Left hindlimb (tissue), 1 donor: Measurements from ENCODE around the gene PM20D1.
"Not testable (repeated sequence)": the region's sequence is repeated elsewhere in the genome, so short reads cannot be mapped to it uniquely, and the experiment has no call there.

Source experiments
- DNase-seq: peaks from one replicate; pipeline ENCODE4 v3.0.0-alpha.2; 2018

PM20D1 gene

DNA sequence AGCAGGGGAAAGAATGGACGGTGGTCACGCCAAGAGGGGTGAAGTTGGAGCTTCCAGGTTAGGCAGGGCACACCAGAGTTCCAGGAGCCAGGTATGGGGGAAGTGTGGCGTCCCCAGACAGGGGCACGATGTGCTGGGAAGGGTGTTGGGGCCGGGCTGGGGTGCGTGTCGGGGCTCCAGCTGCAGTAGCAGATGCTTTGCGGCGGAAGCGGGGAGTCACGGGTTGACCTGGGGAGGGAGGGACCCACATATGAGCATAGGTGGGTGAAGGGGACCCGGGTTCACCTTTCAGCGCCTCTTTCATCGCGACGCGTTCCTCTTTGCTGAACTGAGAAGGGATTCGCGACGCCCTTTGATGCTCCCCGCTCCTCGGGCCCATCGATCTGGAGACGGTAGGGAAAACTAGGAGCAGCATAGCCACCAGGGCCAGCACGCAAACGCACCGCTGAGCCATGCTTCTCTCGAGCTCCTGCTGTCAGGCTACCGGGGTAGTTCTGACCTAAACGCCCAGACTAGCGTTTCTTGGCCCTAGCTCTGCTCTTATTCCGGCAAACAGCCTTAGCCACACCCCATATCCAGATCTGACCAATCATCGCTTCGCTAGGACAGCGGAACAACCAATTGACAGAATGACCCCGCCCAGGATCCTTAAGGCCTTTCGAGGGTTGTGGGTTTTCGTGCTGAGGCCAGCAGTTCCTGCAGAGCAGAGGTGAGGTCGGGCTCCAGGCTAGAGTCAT, at the start of gene PM20D1:
Gene PM20D1, minus strand, starts transcription at position 514 of the 737 bp plus-strand sequence. Its CDS starts 60 bp downstream, at position 454.
- peak; percentile 70 for DNase-seq

- DNase-seq = no peak
These were observed 46.4 kb upstream of the PM20D1 start for GRCh38 chr1:205896351-205896750.

- DNase-seq = not testable (repeated sequence)
These were observed 44.2 kb upstream of the PM20D1 start for GRCh38 chr1:205894119-205894518.

- DNase-seq = not testable (repeated sequence)
These were observed 42.2 kb upstream of the PM20D1 start for GRCh38 chr1:205892175-205892574.

GRCh38 chr1:205891481-205891880, 41.5 kb upstream of the PM20D1 start:
- not testable (repeated sequence) for DNase-seq

DNA sequence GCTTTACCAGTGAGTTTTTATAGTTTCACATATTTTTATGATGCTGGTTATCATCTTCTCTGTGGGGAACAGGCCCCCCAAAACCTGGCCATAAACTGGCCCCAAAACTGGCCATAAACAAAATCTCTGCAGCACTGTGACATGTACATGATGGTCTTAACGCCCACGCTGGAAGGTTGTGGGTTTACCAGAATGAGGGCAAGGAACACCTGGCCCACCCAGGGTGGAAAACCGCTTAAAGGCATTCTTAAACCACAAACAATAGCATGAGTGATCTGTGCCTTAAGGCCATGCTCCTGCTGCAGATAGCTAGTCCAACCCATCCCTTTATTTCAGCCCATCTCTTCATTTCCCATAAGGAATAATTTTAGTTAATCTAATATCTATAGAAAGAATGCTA, 40.7 kb upstream of the PM20D1 start:
- not testable (repeated sequence) for DNase-seq

- not testable (repeated sequence) for DNase-seq
These were observed 39.8 kb upstream of the PM20D1 start for GRCh38 chr1:205889706-205890105.

- not testable (repeated sequence) for DNase-seq
These were observed 39.1 kb upstream of the PM20D1 start for GRCh38 chr1:205889006-205889405.

GRCh38 chr1:205883792-205884191, 33.9 kb upstream of the PM20D1 start:
- no peak for DNase-seq

DNA sequence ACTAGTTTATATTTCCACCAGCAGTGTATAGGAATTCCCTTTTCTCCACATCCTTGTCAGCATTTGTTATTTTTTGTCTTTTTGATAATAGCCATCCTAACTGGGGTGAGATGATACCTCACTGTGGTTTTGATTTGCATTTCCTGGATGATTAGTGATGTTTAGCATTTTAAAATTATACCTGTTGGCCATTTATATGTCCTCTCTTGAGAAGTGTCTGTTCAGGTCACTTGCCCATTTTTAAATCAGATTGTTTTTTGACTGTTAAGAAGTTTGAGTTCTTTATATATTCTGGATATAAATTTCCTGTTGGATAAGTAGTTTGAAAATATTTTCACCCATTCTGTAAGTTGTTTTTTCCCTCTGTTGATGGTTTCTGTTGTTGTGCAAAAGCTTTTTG, 31.0 kb upstream of the PM20D1 start:
- DNase-seq = no peak

DNA sequence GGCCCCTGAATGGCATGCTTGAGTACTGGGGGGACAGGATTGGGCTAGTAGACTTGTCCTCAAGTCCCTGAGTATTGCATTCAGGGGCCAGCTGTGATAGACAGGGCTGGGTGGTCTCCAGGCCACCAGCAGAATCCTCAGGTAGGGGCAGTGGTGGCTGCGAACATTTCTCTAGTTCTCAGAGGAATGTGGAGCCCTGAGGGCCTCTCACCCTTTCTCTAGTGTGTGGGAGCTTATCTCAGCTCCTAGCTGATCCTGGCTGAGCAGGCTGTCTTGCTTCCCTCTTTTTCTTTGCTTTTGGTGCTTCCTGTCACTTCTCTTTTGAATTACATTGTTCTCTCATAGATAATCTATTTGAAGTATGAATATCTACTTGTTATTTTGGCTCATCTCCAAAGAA, 30.0 kb upstream of the PM20D1 start:
- DNase-seq = no peak

GRCh38 chr1:205878026-205878425, 28.1 kb upstream of the PM20D1 start:
- no peak for DNase-seq

GRCh38 chr1:205873148-205873547, 23.2 kb upstream of the PM20D1 start:
- not testable (repeated sequence) for DNase-seq

- no peak for DNase-seq
These were observed 20.3 kb upstream of the PM20D1 start for GRCh38 chr1:205870236-205870635.

DNA sequence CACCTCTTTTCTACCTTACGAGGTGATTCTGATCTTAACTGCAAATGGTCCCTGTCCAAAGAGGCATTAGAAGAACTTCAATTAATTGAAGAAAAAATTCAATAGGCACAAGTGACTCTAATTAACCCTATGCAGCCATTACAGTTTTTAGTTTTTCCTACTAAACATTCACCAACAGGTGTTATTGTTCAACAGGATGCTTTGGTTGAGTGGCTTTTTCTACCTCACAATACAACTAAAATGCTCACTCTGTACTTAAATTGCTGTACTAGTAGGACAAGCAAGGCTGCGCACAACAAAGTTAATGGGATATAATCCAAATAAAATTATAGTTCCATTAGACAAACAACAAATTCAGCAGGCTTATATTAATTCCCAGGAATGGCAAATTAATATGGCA, 11.6 kb upstream of the PM20D1 start:
- no peak for DNase-seq

GRCh38 chr1:205858141-205858961, 8.4 kb upstream of the PM20D1 start:
- DNase-seq = no peak

- not testable (repeated sequence) for DNase-seq
These were observed 7.6 kb upstream of the PM20D1 start for GRCh38 chr1:205857501-205857900.

DNA sequence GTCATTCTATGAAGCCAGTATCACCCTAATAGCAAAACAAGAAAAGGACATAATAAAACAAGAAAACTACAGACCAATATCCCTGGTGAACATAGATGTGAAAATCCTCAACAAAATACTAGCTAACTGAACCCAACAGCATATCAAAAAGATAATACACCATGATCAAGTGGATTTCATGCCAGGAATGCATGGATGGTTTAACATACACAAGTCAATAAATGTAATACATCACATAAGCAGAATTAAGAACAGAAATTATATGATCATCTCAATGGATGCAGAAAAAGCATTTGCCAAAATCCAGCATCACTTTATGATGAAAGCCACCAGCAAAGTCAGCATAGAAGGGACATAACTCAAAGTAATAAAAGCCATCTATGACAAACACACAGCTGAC, 6.5 kb upstream of the PM20D1 start:
- DNase-seq = no peak

GRCh38 chr1:205852969-205853368, 3.0 kb upstream of the PM20D1 start:
- no peak for DNase-seq

GRCh38 chr1:205851993-205852392, 2.1 kb upstream of the PM20D1 start:
- DNase-seq = no peak

DNA sequence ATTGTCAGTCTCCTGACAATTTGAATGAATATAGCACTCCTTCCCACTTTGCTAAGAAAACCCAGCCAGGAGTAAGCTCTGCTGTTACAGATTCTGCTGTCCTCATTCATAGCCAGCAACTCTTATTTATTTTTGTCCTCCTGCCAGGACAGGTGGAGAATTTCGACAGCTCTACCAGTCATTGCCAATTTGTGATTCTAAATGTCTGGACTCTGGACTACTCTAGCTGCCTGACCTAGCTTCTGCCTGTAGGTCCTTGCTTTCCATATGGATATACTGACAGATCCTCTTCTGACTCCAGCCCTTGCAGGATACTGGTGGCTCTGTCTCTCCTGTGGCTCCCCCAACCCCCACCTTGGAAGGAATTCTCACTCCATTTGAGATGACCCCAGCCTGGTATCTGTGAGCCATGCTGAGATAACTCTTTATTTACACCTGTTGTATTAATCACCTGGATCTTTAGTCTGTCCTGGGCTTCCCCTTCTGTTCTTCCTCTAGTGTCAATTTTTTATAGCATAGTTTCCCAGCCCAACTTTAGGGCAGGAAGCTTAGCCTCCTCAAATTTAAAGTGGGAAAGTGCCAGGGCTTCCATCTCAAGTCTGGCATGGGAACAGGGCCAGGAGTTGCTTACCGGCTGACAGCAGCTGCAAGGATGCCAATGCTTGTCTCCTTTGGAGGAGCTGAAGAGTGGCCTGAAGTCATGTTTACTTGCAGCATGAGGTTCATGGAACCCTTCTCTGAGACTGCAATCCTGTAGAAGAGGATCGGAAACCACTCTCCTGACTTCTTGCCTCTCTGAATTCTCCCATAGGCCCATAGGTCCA, 6.7 kb downstream of the PM20D1 start:
- DNase-seq = no peak

DNA sequence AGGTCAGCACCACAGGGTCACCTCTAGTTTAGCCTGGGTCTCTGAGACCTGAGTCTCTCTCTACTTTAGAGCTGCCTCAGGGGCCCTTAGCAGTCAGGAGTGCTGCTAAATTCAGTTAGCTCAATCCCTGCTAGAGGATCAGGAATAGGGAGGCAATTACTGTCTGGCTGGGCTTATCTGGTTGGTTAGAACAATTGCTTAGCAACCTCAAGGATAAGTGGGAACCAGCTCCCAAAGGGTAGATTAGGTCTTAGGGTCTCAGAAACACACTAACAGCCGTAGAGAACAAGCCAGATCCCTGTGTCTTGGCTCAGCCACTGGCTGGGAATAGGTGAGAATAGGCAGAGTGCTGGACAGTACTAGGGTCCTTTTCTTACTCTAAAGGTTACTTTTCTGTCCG, 7.7 kb downstream of the PM20D1 start:
- no peak for DNase-seq
